HG03095 (cell line): Measurements from ENCODE around the gene FRG2C.
"Not testable (repeated sequence)": the region's sequence is repeated elsewhere in the genome, so short reads cannot be mapped to it uniquely, and the experiment has no call there.

Experiments
- ATAC-seq: cut with Tn5 transposase; IDR thresholded peaks from one replicate; pipeline ENCODE4 v1.9.1; 2021; ENCODE audit warnings: moderate library complexity; ENCODE audit not compliant: unreplicated experiment

FRG2C gene

DNA sequence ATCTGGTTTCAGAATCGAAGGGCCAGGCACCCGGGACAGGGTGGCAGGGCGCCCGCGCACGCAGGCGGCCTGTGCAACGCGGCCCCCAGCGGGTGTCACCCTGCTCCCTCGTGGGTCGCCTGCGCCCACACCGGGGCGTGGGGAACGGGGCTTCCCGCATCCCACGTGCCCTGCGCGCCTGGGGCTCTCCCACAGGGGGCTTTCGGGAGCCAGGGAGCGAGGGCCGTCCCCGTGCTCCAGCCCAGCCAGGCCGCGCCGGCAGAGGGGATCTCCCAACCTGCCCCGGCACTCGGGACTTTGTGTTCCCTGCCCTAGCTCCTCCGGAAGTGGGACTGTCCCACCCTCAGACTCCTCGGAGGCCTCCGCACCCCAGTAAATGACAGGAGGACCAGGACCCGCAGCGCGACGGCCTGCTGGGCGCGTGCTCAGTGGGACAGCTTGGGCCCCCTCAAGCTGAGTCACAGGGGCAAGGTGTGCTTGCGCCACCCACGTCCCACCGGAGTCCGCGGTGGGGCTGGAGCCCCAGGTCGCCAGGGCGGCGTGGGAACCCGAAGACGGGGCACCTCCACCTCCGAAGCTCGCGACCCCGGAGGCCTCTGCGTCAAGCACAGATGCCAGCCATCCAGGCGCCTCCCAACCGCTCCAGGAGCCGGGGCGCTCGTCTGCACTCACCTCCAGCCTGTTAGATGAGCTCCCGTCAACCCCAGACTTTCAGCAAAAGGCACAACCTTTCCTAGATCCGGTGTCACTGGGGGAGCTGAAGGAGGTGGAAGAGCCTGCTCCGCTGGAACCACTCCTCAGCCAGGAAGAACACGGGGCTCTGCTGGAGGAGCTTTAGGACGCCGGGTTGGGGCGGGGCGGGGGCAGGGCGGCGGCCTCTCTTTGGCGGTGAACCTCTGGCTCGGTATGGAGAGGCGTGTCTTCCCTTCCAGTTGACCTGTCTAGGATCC, 5.5 kb downstream of the FRG2C start:
- ATAC-seq, result not testable (repeated sequence)

DNA sequence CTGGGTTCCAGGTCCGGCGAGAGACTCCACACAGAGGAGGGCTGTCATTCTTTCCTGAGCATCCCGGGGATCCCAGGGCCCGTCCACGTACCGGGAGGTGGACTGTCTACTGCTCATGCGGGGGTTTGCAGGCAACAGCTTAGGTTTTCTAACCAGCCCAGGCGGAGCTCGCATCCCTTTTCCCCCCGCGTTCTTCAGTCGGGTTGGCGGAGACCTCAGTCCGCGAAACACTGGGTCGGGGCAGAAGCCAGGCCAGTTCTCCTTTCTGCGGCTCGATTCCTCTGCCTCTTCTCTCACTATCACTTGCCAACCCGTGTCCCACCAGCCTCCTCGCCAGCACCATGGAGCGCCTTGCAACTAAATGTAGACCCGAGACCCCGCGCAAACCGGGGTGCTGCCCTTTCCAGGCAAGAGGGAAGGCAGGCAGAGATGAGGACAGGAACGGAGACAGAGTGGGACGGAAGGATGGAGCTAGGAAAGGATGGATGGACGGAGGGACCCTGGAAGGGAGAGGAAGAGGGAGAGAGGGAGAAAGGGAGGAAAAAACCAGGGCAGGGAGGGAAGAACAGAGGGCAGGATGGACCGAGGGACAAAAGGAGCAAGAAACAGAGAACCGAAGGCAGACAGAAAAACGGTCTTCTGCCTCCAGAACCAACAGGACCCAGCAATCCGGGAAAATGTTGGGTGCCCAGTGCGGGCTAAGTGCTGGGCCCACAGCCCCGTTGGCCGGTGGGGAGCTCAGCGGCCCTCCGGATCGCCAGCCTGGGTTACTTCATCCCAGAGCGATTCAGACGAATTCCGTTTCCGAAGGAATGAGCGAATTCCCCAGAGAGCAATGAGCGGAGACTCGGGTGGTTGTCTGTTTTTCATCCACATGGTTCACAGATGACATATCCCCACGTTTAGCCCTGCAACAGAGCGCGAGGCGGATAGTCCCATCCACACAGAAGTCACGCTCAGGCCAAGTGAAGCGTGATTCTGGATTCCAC, 6.5 kb downstream of the FRG2C start:
- not testable (repeated sequence) for ATAC-seq

DNA sequence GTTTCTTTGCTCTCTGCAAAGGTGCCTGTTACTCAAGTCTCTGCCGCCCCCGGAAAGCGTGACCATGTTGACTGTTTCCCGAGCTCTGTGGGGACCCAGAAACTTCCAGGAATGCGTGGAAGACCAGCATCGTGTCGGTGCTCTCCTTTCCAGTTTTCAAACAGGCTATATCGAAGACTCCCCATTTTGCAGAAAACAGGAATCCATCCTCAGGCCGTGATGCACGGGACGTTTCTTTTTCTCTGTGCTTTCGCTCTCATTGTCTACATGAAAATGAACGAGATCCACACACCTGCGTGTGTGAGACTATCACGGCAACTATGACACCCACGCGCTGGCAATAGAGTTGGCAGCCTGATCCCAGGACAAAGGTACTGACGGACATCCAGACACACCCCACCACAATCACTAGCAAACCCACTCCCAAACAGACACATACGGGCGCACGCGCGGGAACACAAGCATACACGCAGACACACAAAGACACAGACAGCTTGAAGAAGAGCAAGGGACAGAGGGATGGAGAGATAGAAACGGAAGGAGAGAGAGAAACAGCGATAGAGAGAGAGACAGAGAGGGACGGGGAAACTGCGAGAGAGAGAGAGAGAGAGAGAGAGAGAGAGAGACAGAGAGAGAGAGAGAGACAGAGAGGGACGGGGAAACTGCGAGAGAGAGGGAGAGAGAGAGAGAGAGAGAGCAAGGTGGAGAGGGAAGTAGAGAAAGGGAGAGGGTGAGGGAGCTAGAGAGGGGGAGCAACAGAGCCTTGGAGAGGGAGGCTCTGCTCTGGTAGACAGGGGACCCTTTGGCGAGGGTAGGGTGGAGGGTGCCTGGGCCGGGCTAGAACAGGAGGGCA, 7.4 kb downstream of the FRG2C start:
- not testable (repeated sequence) for ATAC-seq

DNA sequence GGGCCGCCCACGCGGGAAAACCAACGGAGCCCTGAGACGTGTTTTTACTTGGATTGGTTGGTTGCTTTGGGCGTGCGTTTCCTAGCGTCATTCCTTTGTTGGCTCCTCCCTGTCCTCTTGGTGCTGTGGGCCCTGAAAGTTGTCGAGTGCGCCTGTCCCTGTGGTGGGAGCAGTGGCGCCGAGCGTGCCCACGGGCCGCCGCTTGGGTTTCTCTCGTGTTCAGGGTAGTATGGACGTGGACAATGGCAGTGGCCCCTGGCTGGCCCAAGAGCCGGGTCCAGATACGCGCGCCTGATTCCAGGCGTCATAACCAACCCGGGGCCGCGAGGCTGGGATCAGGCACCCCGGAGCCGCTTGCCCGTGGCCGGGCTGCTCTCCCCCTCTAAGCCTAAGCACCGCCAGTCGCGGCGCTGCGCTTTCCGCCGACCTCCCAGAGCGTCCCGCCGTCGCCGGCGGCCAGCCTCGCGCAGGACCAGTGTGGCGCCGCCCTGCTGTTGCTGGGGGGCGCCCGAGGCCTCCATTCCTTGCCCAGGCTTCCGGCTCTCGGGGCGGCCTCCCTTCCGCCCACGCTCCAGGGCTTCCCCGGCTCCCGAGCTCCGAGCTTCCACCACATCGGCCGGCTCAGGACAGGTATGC, 8.1 kb downstream of the FRG2C start:
- not testable (repeated sequence) for ATAC-seq

DNA sequence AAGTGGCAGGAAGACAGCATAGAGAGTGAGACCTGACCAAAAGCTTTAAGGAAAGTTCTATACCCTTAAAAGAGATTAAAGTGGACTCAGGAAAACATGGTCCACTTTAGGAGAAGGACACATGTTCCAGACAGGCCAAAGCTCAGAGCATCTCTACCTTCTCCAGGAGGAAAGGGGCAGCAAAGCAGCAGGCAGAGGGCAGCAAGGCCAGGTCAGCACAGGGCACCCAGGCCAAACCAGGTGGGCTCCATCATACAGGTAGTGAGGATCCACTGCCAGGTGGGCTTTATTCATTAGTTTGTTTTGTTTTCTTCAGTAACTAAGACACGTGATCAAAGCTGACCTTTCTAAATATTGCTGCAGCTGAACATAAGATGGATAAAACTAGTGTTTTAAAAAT, 19.8 kb downstream of the FRG2C start:
- not testable (repeated sequence) for ATAC-seq

DNA sequence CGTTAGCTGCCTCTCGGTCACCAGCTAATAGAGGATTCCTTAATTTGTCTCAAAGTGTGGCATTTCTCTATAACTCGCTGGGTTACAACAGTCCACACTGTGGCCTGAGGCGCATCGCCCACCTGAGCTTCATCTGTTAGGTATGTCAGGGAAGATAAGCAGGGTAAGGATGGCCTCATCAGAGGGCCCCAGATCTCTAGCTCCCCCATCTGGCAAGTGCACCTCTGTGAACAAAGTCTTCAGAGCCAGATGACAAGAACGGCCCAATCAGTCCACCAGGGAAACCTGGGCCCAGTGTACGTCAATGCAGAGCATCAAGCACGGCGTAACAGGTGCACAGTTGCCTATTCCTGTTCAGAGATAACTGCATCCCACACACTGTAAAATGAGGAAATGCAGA, 23.2 kb downstream of the FRG2C start:
- no peak for ATAC-seq

DNA sequence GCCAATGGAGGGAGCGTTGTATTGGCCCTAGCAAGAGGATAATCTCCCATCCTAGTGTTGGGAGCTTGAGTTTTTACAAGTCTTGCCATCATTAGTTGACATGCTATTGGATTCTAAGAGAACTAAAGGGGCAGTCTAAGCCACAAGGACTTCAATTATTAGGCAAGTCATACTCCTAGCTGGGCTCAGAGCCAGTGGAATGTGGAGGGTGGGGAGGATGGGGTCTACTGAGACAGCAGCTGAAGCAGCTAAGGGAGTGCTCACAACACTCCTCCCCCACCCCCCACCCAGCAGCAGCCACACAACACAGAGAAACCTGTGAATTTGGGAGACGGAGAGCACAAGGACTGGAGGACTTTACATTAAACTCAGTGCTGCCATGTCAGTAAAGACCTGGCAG, 27.9 kb downstream of the FRG2C start:
- ATAC-seq, result no peak
